Superior temporal gyrus (tissue), 1 donor: ENCODE results near the gene ZNF385A.
"Not testable (repeated sequence)": the region's sequence is repeated elsewhere in the genome, so short reads cannot be mapped to it uniquely, and the experiment has no call there.

Experiments used
- DNase-seq: peaks from one replicate; pipeline ENCODE4 v3.0.0-alpha.2; 2016; ENCODE audit errors: extremely low spot score

Gene ZNF385A

DNA sequence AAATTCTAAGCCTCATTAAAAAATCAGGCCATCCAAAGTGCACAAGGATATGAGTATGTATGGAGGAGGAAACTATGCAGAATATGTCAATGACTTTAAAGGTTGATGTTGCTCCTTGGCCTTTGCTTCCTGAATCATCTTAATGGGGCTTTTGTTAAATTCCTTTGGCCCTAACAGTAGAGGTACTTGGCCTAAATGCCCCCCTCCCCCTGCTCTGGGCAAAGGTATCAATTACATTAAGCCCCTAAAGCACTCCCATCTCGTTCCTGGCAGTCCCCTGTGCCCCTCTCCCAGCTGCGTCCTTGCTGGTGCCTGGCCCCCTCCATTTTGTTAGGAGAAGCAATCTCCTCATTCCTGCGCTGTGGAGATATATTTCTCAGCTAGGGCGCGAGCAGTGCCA lies 54.8 kb downstream of the ZNF385A start:
- no peak for DNase-seq

DNA sequence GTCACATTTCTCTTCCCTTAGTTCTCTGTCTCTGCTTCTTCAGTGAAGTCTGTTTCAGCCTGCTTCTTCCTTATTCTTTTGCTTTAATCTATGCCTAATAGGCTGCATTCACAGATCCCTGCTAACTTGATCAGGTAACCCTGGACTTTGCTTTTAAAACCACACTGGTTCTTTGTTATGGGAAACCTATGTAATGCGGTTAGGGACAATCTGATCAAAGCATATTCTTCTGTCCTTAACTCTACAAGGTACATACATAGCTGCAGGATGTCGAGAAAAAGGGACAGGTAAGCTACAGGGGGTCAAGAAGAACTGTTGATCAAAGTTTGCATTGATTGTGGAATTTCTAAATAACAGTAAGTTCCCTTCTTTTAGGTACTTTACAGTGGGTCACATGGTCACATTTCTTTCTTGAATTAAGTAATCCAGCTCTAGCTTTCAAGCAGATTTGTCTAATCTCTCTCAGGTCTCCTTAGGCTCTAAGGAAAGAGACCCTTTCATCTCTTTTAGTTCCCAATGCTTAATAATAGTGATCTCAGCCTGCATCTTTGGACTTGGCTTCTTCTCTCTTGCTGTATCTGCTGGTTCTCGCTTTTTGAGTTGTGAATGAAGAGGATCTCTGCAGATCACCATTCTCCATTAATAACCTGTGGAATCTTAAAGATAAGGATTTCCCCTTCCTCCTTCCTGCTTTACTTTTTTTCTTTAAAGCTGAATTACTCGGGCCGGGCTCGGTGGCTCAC lies 55.8 kb downstream of the ZNF385A start:
- no peak for DNase-seq

DNA sequence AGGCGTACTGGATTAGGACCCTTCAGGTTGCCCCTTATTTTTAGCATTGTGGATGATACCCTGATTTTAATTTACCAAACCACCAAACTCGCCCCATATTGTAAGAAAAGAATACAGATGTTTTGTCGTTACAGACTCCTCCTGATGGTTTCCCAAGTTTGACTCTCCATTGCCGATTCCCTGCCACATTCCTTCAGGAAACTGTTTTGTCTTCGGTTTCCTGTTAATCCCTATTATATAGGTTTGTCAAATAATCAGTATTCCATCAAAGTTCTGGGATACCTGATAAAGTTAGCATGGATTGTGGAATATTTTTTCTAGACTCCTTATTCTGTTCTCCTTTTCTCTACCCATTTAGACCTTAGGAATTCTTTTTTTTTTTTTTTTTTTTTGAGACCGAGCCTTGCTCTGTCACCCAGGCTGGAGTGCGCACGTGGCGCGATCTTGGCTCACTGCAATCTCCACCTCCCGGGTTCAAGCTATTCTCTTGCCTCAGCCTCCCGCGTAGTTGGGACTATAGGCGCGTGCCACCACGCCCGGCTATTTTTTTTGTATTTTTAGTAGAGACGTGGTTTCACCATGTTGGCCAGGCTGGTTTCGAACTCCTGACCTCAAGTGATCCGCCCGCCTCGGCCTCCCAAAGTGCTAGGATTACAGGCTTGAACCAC lies 59.0 kb downstream of the ZNF385A start:
- not testable (repeated sequence) for DNase-seq

DNA sequence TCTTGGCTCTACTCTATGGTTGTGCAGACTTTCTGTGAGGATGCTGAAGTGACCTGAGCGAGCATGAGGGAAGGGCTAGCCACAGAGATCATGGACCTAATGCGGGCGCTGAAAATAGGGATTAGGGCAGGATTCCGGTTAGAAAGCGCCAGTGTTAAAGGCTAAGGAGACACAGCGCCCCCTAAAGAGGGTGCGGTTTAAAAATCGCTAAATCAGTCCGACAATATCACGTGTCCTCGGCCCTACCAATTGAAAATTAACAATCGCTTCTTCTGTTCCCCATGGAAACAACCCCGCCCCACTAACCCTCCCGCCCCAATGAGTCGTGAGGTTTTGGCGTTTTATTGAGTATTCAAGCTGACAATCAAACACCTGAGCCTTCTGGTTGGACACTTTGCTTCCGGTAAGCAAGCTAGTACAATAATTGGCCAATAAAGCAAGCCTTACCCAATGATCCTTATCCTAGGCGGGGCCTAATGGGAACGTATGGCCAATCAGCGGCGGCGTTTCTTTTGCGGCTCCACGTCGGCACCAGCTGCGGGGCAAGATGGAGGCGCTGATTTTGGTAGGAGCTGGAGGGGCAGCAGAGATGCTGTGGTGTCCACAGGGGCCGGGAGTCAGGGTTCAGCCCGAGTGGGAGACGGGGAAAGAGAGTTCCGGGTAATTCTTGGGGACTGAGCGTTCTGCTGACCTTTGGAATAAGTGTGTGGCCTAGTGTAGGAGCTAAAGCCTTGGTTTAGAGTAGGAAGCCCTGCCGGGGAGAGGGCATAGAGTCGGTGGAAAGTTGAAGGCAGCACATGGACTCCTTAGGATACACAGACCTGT lies 59.7 kb downstream of the ZNF385A start, which contains the start of gene COPZ1:
Gene COPZ1 (plus strand): TSS at position 515 of the 825 bp plus-strand sequence. CDS start 33 bp downstream, at position 548.
- DNase-seq: peak; percentile 100

DNA sequence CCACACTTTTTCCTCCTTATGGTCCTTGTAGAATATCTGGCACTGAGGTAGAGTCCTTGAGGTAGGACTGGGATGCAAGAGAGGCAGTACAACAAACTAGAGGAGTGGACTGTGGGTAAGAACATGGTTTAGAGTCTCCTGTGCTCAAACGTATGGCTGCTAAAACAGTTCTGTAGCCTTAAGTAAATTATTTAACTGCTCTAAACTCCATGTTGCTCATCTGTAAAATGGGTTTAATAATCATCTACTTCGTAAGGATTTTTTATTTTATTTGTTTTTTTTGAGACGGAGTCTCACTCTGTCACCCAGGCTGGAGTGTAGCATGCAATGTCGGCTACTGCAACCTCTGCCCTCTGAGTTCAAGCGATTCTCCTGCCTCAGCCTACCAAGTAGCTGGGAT lies 63.2 kb downstream of the ZNF385A start:
- no peak for DNase-seq
